Neutrophil (primary cell): Measurements from ENCODE around the gene CST5.
"Not testable (repeated sequence)": the region's sequence is repeated elsewhere in the genome, so short reads cannot be mapped to it uniquely, and the experiment has no call there.

Experiments used
- H3K27ac ChIP-seq: fragments of 200-600 bp; sonication (generic); 2 replicates; pipeline ENCODE4 v1.5.1; 2016; ENCODE audit warnings: mild to moderate bottlenecking, moderate library complexity
- H3K27me3 ChIP-seq: fragments of 200-600 bp; sonication (generic); 2 replicates; pipeline ENCODE4 v1.6.0; 2016; ENCODE audit warnings: mild to moderate bottlenecking
- H3K36me3 ChIP-seq: fragments of 200-600 bp; sonication (generic); 2 replicates; pipeline ENCODE4 v1.5.1; 2017
- H3K4me1 ChIP-seq, 2 experiments: fragments of 200-600 bp in 1 of 2; sonication (generic) in 1 of 2; 1 replicate in 1 of 2; 2 replicates in 1 of 2; pipeline versions ENCODE4 v1.5.1 to v1.6.1; 2013 to 2016; ENCODE audit warnings: low read depth in 1 of 2, low read length in 1 of 2, mild to moderate bottlenecking in 1 of 2, moderate library complexity in 1 of 2; ENCODE audit not compliant: control insufficient read depth in 1 of 2, insufficient read depth in 1 of 2
- H3K4me3 ChIP-seq, 2 experiments: fragments of 200-600 bp in 1 of 2; sonication (generic) in 1 of 2; 1 replicate in 1 of 2; 2 replicates in 1 of 2; pipeline ENCODE4 v1.5.1; 2013 to 2016; ENCODE audit warnings: low read depth in 1 of 2, low read length in 1 of 2, mild to moderate bottlenecking in 1 of 2, moderate library complexity in 1 of 2
- H3K9me3 ChIP-seq: fragments of 200-600 bp; sonication (generic); 2 replicates; pipeline ENCODE4 v1.5.1; 2016
- CTCF ChIP-seq: fragments of 200-600 bp; sonication (generic); IDR thresholded peaks from 2 replicates; pipeline ENCODE4 v1.5.1; 2016; ENCODE audit warnings: antibody characterized with exemption

The CST5 gene

GRCh38 chr20:23918896-23919295 lies 39.3 kb upstream of the CST5 start:
- no peak for TF ChIP-seq CTCF
- Histone ChIP-seq H3K27ac (no peak overlapping the region), H3K4me1 (no peaks in the 10 kb centered on the region), H3K36me3 (no peaks in the 10 kb centered on the region), H3K27me3 (peaks cover 7% of the 10 kb centered on the region), H3K4me3 (no peak overlapping the region), H3K9me3 (no peaks in the 10 kb centered on the region)

GRCh38 chr20:23918101-23918862 lies 38.7 kb upstream of the CST5 start:
- Histone ChIP-seq H3K4me1 (no peaks in the 10 kb centered on the region), H3K36me3 (no peaks in the 10 kb centered on the region), H3K27me3 (peaks cover 11% of the 10 kb centered on the region), H3K27ac (no peak overlapping the region), H3K9me3 (no peaks in the 10 kb centered on the region), H3K4me3 (no peak overlapping the region)
- TF ChIP-seq CTCF: no peak

DNA sequence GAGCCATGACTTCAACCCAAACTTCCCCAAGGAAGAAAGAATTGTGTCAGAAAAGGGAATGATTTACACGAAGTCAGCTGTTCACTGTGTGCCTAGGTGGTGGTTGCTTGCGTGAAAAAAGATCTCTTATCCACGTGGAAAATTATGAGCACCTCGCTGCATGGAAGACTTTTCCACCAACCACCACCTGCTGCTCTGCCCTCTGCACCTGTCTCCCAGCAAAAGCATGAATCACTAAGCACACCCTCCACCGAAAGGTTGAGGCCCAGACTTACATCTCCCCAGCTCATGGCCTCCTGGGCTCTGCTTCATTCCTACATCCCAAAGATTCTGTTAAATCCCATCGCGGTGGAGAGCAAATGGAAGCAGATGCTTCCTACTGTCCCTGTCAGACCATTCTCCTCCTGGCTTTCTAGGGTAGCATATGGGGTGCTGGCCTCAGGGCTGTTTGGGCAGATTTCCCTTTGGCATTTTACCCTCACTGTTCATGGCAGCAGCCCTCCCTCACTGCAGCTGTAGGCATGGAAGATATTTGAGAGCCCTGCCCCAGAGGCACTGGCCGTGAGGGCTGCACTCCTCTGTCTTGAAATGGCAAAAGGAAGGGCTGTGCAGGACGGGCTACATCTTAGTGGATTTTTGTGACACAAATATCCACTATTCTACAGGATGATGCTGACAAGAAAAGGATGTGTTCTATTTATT lies 37.6 kb upstream of the CST5 start:
- Histone ChIP-seq H3K9me3 (no peaks in the 10 kb centered on the region), H3K4me1 (no peaks in the 10 kb centered on the region), H3K27ac (no peak overlapping the region), H3K36me3 (no peaks in the 10 kb centered on the region), H3K4me3 (no peak overlapping the region), H3K27me3 (peaks cover 13% of the 10 kb centered on the region)
- no peak for TF ChIP-seq CTCF

GRCh38 chr20:23915844-23916243 lies 36.3 kb upstream of the CST5 start:
- no peaks in the 10 kb centered on the region for H3K9me3 ChIP-seq
- H3K4me1 ChIP-seq: no peaks in the 10 kb centered on the region
- no peak overlapping the region for H3K4me3 ChIP-seq
- TF ChIP-seq CTCF: no peak
- no peaks in the 10 kb centered on the region for H3K36me3 ChIP-seq
- H3K27ac ChIP-seq: no peak overlapping the region
- peaks cover 16% of the 10 kb centered on the region for H3K27me3 ChIP-seq

- not testable (repeated sequence) for H3K4me3 ChIP-seq, H3K9me3 ChIP-seq, H3K36me3 ChIP-seq, H3K27ac ChIP-seq, H3K4me1 ChIP-seq
- H3K27me3 ChIP-seq: peaks cover 16% of the 10 kb centered on the region
Measured at GRCh38 chr20:23914469-23914868, 34.9 kb upstream of the CST5 start.

DNA sequence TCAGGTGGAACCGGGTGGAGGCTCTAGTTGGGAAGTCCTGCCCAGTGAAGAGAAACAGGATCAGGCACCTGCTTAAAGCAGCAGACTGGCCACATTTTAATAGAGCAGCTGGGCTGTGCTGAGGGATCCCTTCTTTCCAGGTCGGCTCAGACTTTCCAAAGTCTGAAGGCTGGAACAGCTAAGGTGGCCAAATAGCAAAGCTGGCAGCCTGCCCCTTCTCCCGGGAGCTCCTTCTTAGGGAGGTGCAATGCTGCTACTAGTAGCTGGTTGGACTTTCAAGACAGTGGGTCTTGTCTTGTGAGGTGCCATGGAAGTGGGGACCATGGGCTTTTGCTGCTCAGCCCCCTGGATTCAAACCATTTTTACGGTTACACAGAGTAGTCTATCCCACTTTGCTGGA lies 30.7 kb upstream of the CST5 start:
- H3K27me3 ChIP-seq: peaks cover 14% of the 10 kb centered on the region
- H3K27ac ChIP-seq: no peak overlapping the region
- no peaks in the 10 kb centered on the region for H3K9me3 ChIP-seq
- no peaks in the 10 kb centered on the region for H3K4me1 ChIP-seq
- H3K36me3 ChIP-seq: no peaks in the 10 kb centered on the region
- no peak for TF ChIP-seq CTCF
- no peak overlapping the region for H3K4me3 ChIP-seq
